HCT116 (cell line): Measurements from ENCODE around the gene RNF4. TPM values are rescaled to one million over a fixed set of nuclear protein-coding genes. Genes with fewer than 3 reads are reported as not detected.

Experiments
- ATAC-seq: fragments of 200-7000 bp; cut with Tn5 transposase; 2 replicates; pipeline ENCODE4 v1.9.1; 2020; ENCODE audit warnings: mild to moderate bottlenecking, moderate library complexity
- BruUV-seq: library from RNA; stranded (reverse); fragments of 400-500 nt; replicated peaks from 2 replicates; lab custom pipeline; 2021; lab: Mats Ljungman, UMichigan
- CTCF ChIA-PET: fragments of 300-600 bp; sonication (Branson Sonifier 250); formaldehyde crosslinking; loops from one replicate; lab custom pipeline; 2021; ENCODE audit warnings: antibody characterized with exemption; lab: Charles Lee
- POLR2A ChIA-PET: fragments of 300-600, 350-600 bp; sonication (Branson Sonifier 250); formaldehyde crosslinking; loops from one replicate; lab custom pipeline; 2021; ENCODE audit warnings: antibody characterized with exemption; lab: Charles Lee
- RAD21 ChIA-PET, 2 experiments: fragments of 300-600 bp; sonication (Branson Sonifier 250); formaldehyde crosslinking; loops; one replicate each; lab custom pipeline; 2023; ENCODE audit warnings: low total read pairs in 2 of 2; ENCODE audit not compliant: uncharacterized antibody in 2 of 2, unreplicated experiment in 2 of 2, low non-redundant PET in 1 of 2; lab: Charles Lee
- DNase-seq: peaks from one replicate; pipeline ENCODE4 v3.0.0-alpha.2; 2010; ENCODE audit warnings: low read depth, low spot score
- H2AFZ ChIP-seq: fragments of 200-600 bp; shearing (Covaris generic), sonication (generic); 2 replicates; pipeline ENCODE4 v1.6.1; 2017; ENCODE audit warnings: low read depth, mixed run types, mixed read lengths, antibody characterized with exemption, low read length; ENCODE audit not compliant: poor library complexity, severe bottlenecking
- H3K27ac ChIP-seq: 2 replicates; pipeline ENCODE4 v1.5.1; 2012; ENCODE audit warnings: low read depth, low read length
- H3K27me3 ChIP-seq: fragments of 200-600 bp; sonication (generic); 2 replicates; pipeline ENCODE4 v1.6.1; 2016; ENCODE audit warnings: mixed run types, low read length, mixed read lengths; ENCODE audit not compliant: insufficient read depth
- H3K36me3 ChIP-seq, 2 experiments: fragments of 200-500 bp in 1 of 2; fragments of 200-600 bp in 1 of 2; sonication (Bioruptor generic) in 1 of 2; sonication (generic) in 1 of 2; 2 replicates each; pipeline versions ENCODE4 v1.5.1 to v1.6.1; 2014 to 2016; ENCODE audit warnings: low read length in 2 of 2, inconsistent platforms in 1 of 2, mixed read lengths in 1 of 2, mixed run types in 1 of 2; ENCODE audit not compliant: insufficient read depth in 2 of 2, control insufficient read depth in 1 of 2
- H3K4me1 ChIP-seq, 2 experiments: fragments of 200-600 bp in 1 of 2; sonication (generic) in 1 of 2; 2 replicates each; pipeline versions ENCODE4 v1.5.1 to v1.6.1; 2012 to 2017; ENCODE audit warnings: low read length in 2 of 2, inconsistent platforms in 1 of 2, mild to moderate bottlenecking in 1 of 2, mixed read lengths in 1 of 2, mixed run types in 1 of 2, moderate library complexity in 1 of 2; ENCODE audit not compliant: insufficient read depth in 2 of 2, control insufficient read depth in 1 of 2
- H3K4me2 ChIP-seq: fragments of 200-600 bp; sonication (generic); 2 replicates; pipeline ENCODE4 v1.6.1; 2017; ENCODE audit warnings: mixed run types, low read length, mixed read lengths
- H3K4me3 ChIP-seq, 2 experiments: fragments of 200-600 bp in 1 of 2; sonication (generic) in 1 of 2; replicated peaks in 1 of 2; 2 replicates each; pipeline ENCODE4 v1.5.1; 2011 to 2016; ENCODE audit warnings: low read length in 2 of 2, control low read depth in 1 of 2, low read depth in 1 of 2, mild to moderate bottlenecking in 1 of 2, mixed read lengths in 1 of 2, mixed run types in 1 of 2
- H3K79me2 ChIP-seq: fragments of 200-600 bp; sonication (generic); 2 replicates; pipeline ENCODE4 v1.6.1; 2017; ENCODE audit warnings: mild to moderate bottlenecking, mixed run types, low read length, moderate library complexity, mixed read lengths; ENCODE audit not compliant: insufficient read depth
- H3K9ac ChIP-seq: fragments of 200-600 bp; sonication (generic); 2 replicates; pipeline ENCODE4 v1.6.1; 2016; ENCODE audit warnings: low read length, mixed read lengths
- H3K9me2 ChIP-seq: fragments of 200-600 bp; sonication (generic), shearing (Covaris generic); 2 replicates; pipeline ENCODE4 v1.6.1; 2017; ENCODE audit warnings: mixed run types, mild to moderate bottlenecking, moderate library complexity; ENCODE audit not compliant: insufficient read depth
- H3K9me3 ChIP-seq, 2 experiments: fragments of 200-500 bp in 1 of 2; fragments of 200-600 bp in 1 of 2; sonication (Bioruptor generic) in 1 of 2; sonication (generic) in 1 of 2; 2 replicates each; pipeline ENCODE4 v1.6.1; 2014 to 2017; ENCODE audit warnings: low read length in 2 of 2, mixed read lengths in 2 of 2, inconsistent platforms in 1 of 2, low read depth in 1 of 2, mild to moderate bottlenecking in 1 of 2, mixed run types in 1 of 2, moderate library complexity in 1 of 2; ENCODE audit not compliant: control insufficient read depth in 1 of 2, insufficient read depth in 1 of 2
- H4K20me1 ChIP-seq: fragments of 200-600 bp; sonication (generic), shearing (Covaris generic); 2 replicates; pipeline ENCODE4 v1.6.1; 2017; ENCODE audit warnings: mixed run types, mild to moderate bottlenecking, moderate library complexity; ENCODE audit not compliant: insufficient read depth
- CTCF ChIP-seq, 3 experiments: fragments of 200-600 bp in 1 of 3; sonication (generic) in 1 of 3; IDR thresholded peaks in 2 of 3; conservative IDR thresholded peaks in 1 of 3; 2 replicates each; pipeline ENCODE4 v1.5.1; 2012 to 2017; ENCODE audit warnings: low read depth in 2 of 3, low read length in 2 of 3, antibody characterized with exemption in 1 of 3, borderline replicate concordance in 1 of 3, control low read depth in 1 of 3, mild to moderate bottlenecking in 1 of 3, mixed read lengths in 1 of 3, mixed run types in 1 of 3, moderate library complexity in 1 of 3; ENCODE audit not compliant: insufficient read depth in 1 of 3
- EGR1 ChIP-seq: IDR thresholded peaks from 2 replicates; pipeline ENCODE4 v1.6.1; 2012; ENCODE audit warnings: low read depth
- ELF1 ChIP-seq: IDR thresholded peaks from 2 replicates; pipeline ENCODE4 v1.6.1; 2012; ENCODE audit warnings: low read depth, borderline replicate concordance
- EZH2phosphoT487 ChIP-seq: fragments of 200-600 bp; IDR thresholded peaks from 2 replicates; pipeline ENCODE4 v1.6.1; 2018; ENCODE audit warnings: antibody characterized with exemption, borderline replicate concordance
- POLR2A ChIP-seq: IDR thresholded peaks from 2 replicates; pipeline ENCODE4 v1.7.0; 2011; ENCODE audit warnings: borderline replicate concordance; ENCODE audit not compliant: insufficient read depth, insufficient read length; ENCODE audit errors: extremely low read depth
- POLR2AphosphoS5 ChIP-seq: IDR thresholded peaks from 2 replicates; pipeline ENCODE4 v1.6.1; 2011; ENCODE audit warnings: mild to moderate bottlenecking, low read depth, low read length, moderate library complexity
- RAD21 ChIP-seq: IDR thresholded peaks from 2 replicates; pipeline ENCODE4 v1.6.1; 2012; ENCODE audit warnings: low read depth, mild to moderate bottlenecking
- SIN3A ChIP-seq: IDR thresholded peaks from 2 replicates; pipeline ENCODE4 v1.6.1; 2012; ENCODE audit warnings: low read depth
- ZFX ChIP-seq: fragments of 450-650 bp; IDR thresholded peaks from 2 replicates; pipeline ENCODE4 v1.6.1; 2017
- ZNF274 ChIP-seq: fragments of 200-500 bp; sonication (Bioruptor generic); IDR thresholded peaks from 2 replicates; pipeline ENCODE4 v1.6.1; 2014; ENCODE audit warnings: mild to moderate bottlenecking, low read depth, low read length, inconsistent platforms
- intact Hi-C: fragments of 100-400 bp; cut with micrococcal nuclease; formaldehyde crosslinking; loops from 2 replicates; pipeline ENCODE4 v1.10.0; 2022
- total RNA-seq: library from RNA; stranded (reverse); gene quantifications from one replicate; pipeline ENCODE4 v1.2.1, GENCODE V29; 2021; ENCODE audit not compliant: unreplicated experiment
- TF ChIP-seq, protein P1 (sequence below): IDR thresholded peaks from 2 replicates; pipeline ENCODE4 v1.6.1; 2011; ENCODE audit warnings: mild to moderate bottlenecking, low read length, moderate library complexity; ENCODE audit not compliant: insufficient replicate concordance; ENCODE audit errors: extremely low read depth
- TF ChIP-seq, protein P2 (sequence below): IDR thresholded peaks from 2 replicates; pipeline ENCODE4 v1.6.1; 2012; ENCODE audit warnings: low read depth

RNF4 gene
- total RNA-seq, 1 experiment from 2014 or later: 62.3 TPM

GRCh38 chr4:2443956-2444740, 24.8 kb upstream of the RNF4 start:
- intact Hi-C loops: no loop called here

More at GRCh38 chr4:2443956-2444740, 24.8 kb upstream of the RNF4 start:
- H3K27ac ChIP-seq: no peak overlapping the region
- ChIA-PET CTCF (no interaction called here), POLR2A (no interaction called here), RAD21 (no interaction called here)
- no peaks in the 10 kb centered on the region for H3K79me2 ChIP-seq
- no peak overlapping the region for H3K4me2 ChIP-seq
- H3K9me3 ChIP-seq: no peaks in the 10 kb centered on the region
- H3K9me2 ChIP-seq: no peaks in the 10 kb centered on the region
- DNase-seq: no peak
- H3K27me3 ChIP-seq: no peaks in the 10 kb centered on the region
- no peak for TF ChIP-seq ZNF274
- TF ChIP-seq ELF1: no peak
- TF ChIP-seq, protein P1, sequence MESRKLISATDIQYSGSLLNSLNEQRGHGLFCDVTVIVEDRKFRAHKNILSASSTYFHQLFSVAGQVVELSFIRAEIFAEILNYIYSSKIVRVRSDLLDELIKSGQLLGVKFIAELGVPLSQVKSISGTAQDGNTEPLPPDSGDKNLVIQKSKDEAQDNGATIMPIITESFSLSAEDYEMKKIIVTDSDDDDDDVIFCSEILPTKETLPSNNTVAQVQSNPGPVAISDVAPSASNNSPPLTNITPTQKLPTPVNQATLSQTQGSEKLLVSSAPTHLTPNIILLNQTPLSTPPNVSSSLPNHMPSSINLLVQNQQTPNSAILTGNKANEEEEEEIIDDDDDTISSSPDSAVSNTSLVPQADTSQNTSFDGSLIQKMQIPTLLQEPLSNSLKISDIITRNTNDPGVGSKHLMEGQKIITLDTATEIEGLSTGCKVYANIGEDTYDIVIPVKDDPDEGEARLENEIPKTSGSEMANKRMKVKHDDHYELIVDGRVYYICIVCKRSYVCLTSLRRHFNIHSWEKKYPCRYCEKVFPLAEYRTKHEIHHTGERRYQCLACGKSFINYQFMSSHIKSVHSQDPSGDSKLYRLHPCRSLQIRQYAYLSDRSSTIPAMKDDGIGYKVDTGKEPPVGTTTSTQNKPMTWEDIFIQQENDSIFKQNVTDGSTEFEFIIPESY: no peak
- no peak for TF ChIP-seq CTCF (IDR thresholded peaks at IDR 0.05 in 2 of 3, conservative IDR thresholded peaks at IDR 0.05 in 1 of 3; ENCODE audit: borderline replicate concordance in 1 of 3, insufficient read depth in 1 of 3, low read depth in 2 of 3, low read length in 2 of 3)
- TF ChIP-seq SIN3A: no peak
- TF ChIP-seq ZFX: no peak
- TF ChIP-seq POLR2A: no peak
- no peak for TF ChIP-seq POLR2AphosphoS5
- TF ChIP-seq EGR1: no peak
- no peak for TF ChIP-seq RAD21
- TF ChIP-seq, protein P2, sequence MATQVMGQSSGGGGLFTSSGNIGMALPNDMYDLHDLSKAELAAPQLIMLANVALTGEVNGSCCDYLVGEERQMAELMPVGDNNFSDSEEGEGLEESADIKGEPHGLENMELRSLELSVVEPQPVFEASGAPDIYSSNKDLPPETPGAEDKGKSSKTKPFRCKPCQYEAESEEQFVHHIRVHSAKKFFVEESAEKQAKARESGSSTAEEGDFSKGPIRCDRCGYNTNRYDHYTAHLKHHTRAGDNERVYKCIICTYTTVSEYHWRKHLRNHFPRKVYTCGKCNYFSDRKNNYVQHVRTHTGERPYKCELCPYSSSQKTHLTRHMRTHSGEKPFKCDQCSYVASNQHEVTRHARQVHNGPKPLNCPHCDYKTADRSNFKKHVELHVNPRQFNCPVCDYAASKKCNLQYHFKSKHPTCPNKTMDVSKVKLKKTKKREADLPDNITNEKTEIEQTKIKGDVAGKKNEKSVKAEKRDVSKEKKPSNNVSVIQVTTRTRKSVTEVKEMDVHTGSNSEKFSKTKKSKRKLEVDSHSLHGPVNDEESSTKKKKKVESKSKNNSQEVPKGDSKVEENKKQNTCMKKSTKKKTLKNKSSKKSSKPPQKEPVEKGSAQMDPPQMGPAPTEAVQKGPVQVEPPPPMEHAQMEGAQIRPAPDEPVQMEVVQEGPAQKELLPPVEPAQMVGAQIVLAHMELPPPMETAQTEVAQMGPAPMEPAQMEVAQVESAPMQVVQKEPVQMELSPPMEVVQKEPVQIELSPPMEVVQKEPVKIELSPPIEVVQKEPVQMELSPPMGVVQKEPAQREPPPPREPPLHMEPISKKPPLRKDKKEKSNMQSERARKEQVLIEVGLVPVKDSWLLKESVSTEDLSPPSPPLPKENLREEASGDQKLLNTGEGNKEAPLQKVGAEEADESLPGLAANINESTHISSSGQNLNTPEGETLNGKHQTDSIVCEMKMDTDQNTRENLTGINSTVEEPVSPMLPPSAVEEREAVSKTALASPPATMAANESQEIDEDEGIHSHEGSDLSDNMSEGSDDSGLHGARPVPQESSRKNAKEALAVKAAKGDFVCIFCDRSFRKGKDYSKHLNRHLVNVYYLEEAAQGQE: no peak
- no peak for TF ChIP-seq EZH2phosphoT487
- no peak overlapping the region for H3K9ac ChIP-seq
- no TSS peak for BruUV-seq
- H3K4me1 ChIP-seq: peaks cover 4 to 10% of the 10 kb centered on the region in 2 experiments; a peak in 3 of 4 replicates
- no peak for ATAC-seq
- no peaks in the 10 kb centered on the region for H4K20me1 ChIP-seq
- H3K36me3 ChIP-seq: no peaks in the 10 kb centered on the region
- H2AFZ ChIP-seq: no peak overlapping the region
- H3K4me3 ChIP-seq: no peak overlapping the region
